HEK293 (cell line): ENCODE measurements around the gene ANKRD23.

Experiments
- CTCF ChIA-PET: fragments of 350-600 bp; formaldehyde crosslinking; extraction: SDS; loops from one replicate; lab custom pipeline; 2021; ENCODE audit warnings: antibody characterized with exemption; lab: Yijun Ruan, JAX
- POLR2A ChIA-PET: fragments of 300-600 bp; formaldehyde crosslinking; extraction: SDS; loops from one replicate; lab custom pipeline; 2020; ENCODE audit warnings: antibody characterized with exemption, inconsistent platforms; lab: Yijun Ruan, JAX
- H3K27ac ChIP-seq: fragments of 200-500 bp; sonication (Bioruptor generic); 2 replicates; pipeline ENCODE4 v1.5.1; 2014; ENCODE audit warnings: low read depth, low read length, control low read depth, inconsistent platforms; ENCODE audit errors: extremely low read depth
- H3K36me3 ChIP-seq, 2 experiments: fragments of 200-500 bp in 1 of 2; sonication (Bioruptor generic) in 1 of 2; 1 replicate in 1 of 2; 2 replicates in 1 of 2; pipeline ENCODE4 v1.5.1; 2014 to 2017; ENCODE audit warnings: inconsistent platforms in 2 of 2, low read length in 2 of 2; ENCODE audit not compliant: control insufficient read depth in 2 of 2, insufficient read depth in 1 of 2
- H3K4me1 ChIP-seq: fragments of 200-500 bp; sonication (Bioruptor generic); 2 replicates; pipeline ENCODE4 v1.5.1; 2014; ENCODE audit warnings: mild to moderate bottlenecking, low read length, inconsistent platforms; ENCODE audit not compliant: control insufficient read depth, insufficient read depth
- H3K4me3 ChIP-seq: 2 replicates; pipeline ENCODE4 v1.5.1; 2011; ENCODE audit warnings: low read depth, mild to moderate bottlenecking, control low read depth, low read length, moderate library complexity
- H3K9me3 ChIP-seq: fragments of 200-500 bp; sonication (Bioruptor generic); 2 replicates; pipeline ENCODE4 v1.5.1; 2014; ENCODE audit warnings: low read depth, low read length, inconsistent platforms; ENCODE audit not compliant: control insufficient read depth, insufficient read depth
- HOXD13 ChIP-seq: sonication (generic); formaldehyde crosslinking; IDR thresholded peaks from 2 replicates; pipeline ENCODE4 v1.8.0; 2022; ENCODE audit warnings: missing genetic modification reagents, borderline replicate concordance
- RBAK ChIP-seq: fragments of 450-650 bp; formaldehyde crosslinking; IDR thresholded peaks from 2 replicates; pipeline ENCODE4 v1.5.1; 2016; ENCODE audit warnings: missing biosample characterization, missing genetic modification characterization
- SCRT2 ChIP-seq: fragments of 450-650 bp; formaldehyde crosslinking; IDR thresholded peaks from 2 replicates; pipeline ENCODE4 v1.5.1; 2016; ENCODE audit warnings: missing biosample characterization, missing genetic modification characterization
- YY1 ChIP-seq: fragments of 450-650 bp; formaldehyde crosslinking; IDR thresholded peaks from 2 replicates; pipeline ENCODE4 v1.5.1; 2018; ENCODE audit warnings: missing biosample characterization, missing genetic modification characterization
- ZBTB20 ChIP-seq: fragments of 450-650 bp; formaldehyde crosslinking; IDR thresholded peaks from 2 replicates; pipeline ENCODE4 v1.5.1; 2016; ENCODE audit warnings: missing biosample characterization, missing genetic modification characterization
- ZBTB48 ChIP-seq: fragments of 450-650 bp; formaldehyde crosslinking; IDR thresholded peaks from 2 replicates; pipeline ENCODE4 v1.5.1; 2016; ENCODE audit warnings: missing biosample characterization, missing genetic modification characterization
- ZEB2 ChIP-seq: fragments of 450-650 bp; formaldehyde crosslinking; IDR thresholded peaks from 2 replicates; pipeline ENCODE4 v1.5.1; 2016; ENCODE audit warnings: missing biosample characterization, missing genetic modification characterization
- ZNF211 ChIP-seq: fragments of 450-650 bp; formaldehyde crosslinking; IDR thresholded peaks from 2 replicates; pipeline ENCODE4 v1.5.1; 2016; ENCODE audit warnings: low read depth, missing biosample characterization, missing genetic modification characterization
- ZNF23 ChIP-seq: fragments of 450-650 bp; formaldehyde crosslinking; IDR thresholded peaks from 2 replicates; pipeline ENCODE4 v1.5.1; 2016; ENCODE audit warnings: missing biosample characterization, missing genetic modification characterization, borderline replicate concordance
- ZNF248 ChIP-seq: fragments of 450-650 bp; formaldehyde crosslinking; IDR thresholded peaks from 2 replicates; pipeline ENCODE4 v1.5.1; 2017; ENCODE audit warnings: missing biosample characterization, missing genetic modification characterization
- ZNF302 ChIP-seq: fragments of 450-650 bp; formaldehyde crosslinking; IDR thresholded peaks from 2 replicates; pipeline ENCODE4 v1.5.1; 2016; ENCODE audit warnings: missing biosample characterization, missing genetic modification characterization, low read depth
- ZNF311 ChIP-seq: fragments of 450-650 bp; formaldehyde crosslinking; IDR thresholded peaks from 2 replicates; pipeline ENCODE4 v1.5.1; 2017; ENCODE audit warnings: missing biosample characterization, missing genetic modification characterization, borderline replicate concordance
- ZNF341 ChIP-seq: fragments of 450-650 bp; formaldehyde crosslinking; IDR thresholded peaks from 2 replicates; pipeline ENCODE4; 2016; ENCODE audit warnings: low read depth, missing biosample characterization, missing genetic modification characterization
- ZNF391 ChIP-seq: fragments of 450-650 bp; formaldehyde crosslinking; IDR thresholded peaks from 2 replicates; pipeline ENCODE4 v1.5.1; 2016; ENCODE audit warnings: low read depth, missing biosample characterization, missing genetic modification characterization, borderline replicate concordance
- ZNF416 ChIP-seq: fragments of 450-650 bp; formaldehyde crosslinking; IDR thresholded peaks from 2 replicates; pipeline ENCODE4 v1.5.1; 2016; ENCODE audit warnings: missing biosample characterization, missing genetic modification characterization
- ZNF548 ChIP-seq: fragments of 450-650 bp; formaldehyde crosslinking; IDR thresholded peaks from 2 replicates; pipeline ENCODE4 v1.5.1; 2016; ENCODE audit warnings: missing biosample characterization, missing genetic modification characterization
- ZNF571 ChIP-seq: fragments of 450-650 bp; formaldehyde crosslinking; IDR thresholded peaks from 2 replicates; pipeline ENCODE4 v1.5.0; 2017; ENCODE audit warnings: missing biosample characterization, missing genetic modification characterization
- ZNF585B ChIP-seq: fragments of 450-650 bp; formaldehyde crosslinking; IDR thresholded peaks from 2 replicates; pipeline ENCODE4 v1.5.1; 2016; ENCODE audit warnings: missing biosample characterization, missing genetic modification characterization
- ZNF623 ChIP-seq: fragments of 450-650 bp; formaldehyde crosslinking; IDR thresholded peaks from 2 replicates; pipeline ENCODE4 v1.5.1; 2016; ENCODE audit warnings: missing biosample characterization, missing genetic modification characterization
- ZNF645 ChIP-seq: fragments of 450-650 bp; formaldehyde crosslinking; IDR thresholded peaks from 2 replicates; pipeline ENCODE4; 2016; ENCODE audit warnings: missing biosample characterization, missing genetic modification characterization
- ZNF776 ChIP-seq: fragments of 450-650 bp; formaldehyde crosslinking; IDR thresholded peaks from 2 replicates; pipeline ENCODE4 v1.5.0; 2017; ENCODE audit warnings: missing biosample characterization, missing genetic modification characterization, borderline replicate concordance
- ZNF777 ChIP-seq: fragments of 450-650 bp; formaldehyde crosslinking; IDR thresholded peaks from 2 replicates; pipeline ENCODE4 v1.5.1; 2017; ENCODE audit warnings: missing biosample characterization, missing genetic modification characterization, borderline replicate concordance
- ZSCAN30 ChIP-seq: fragments of 450-650 bp; IDR thresholded peaks from 2 replicates; pipeline ENCODE4 v1.5.1; 2018; ENCODE audit warnings: missing biosample characterization, mild to moderate bottlenecking, missing genetic modification characterization, moderate library complexity
- ZXDB ChIP-seq: fragments of 450-650 bp; formaldehyde crosslinking; IDR thresholded peaks from 2 replicates; pipeline ENCODE4 v1.5.1; 2016; ENCODE audit warnings: missing biosample characterization, missing genetic modification characterization
- TF ChIP-seq, protein P1 (sequence below): fragments of 450-650 bp; formaldehyde crosslinking; IDR thresholded peaks from 2 replicates; pipeline ENCODE4 v1.5.1; 2017; ENCODE audit warnings: missing biosample characterization, missing genetic modification characterization

Gene ANKRD23

DNA sequence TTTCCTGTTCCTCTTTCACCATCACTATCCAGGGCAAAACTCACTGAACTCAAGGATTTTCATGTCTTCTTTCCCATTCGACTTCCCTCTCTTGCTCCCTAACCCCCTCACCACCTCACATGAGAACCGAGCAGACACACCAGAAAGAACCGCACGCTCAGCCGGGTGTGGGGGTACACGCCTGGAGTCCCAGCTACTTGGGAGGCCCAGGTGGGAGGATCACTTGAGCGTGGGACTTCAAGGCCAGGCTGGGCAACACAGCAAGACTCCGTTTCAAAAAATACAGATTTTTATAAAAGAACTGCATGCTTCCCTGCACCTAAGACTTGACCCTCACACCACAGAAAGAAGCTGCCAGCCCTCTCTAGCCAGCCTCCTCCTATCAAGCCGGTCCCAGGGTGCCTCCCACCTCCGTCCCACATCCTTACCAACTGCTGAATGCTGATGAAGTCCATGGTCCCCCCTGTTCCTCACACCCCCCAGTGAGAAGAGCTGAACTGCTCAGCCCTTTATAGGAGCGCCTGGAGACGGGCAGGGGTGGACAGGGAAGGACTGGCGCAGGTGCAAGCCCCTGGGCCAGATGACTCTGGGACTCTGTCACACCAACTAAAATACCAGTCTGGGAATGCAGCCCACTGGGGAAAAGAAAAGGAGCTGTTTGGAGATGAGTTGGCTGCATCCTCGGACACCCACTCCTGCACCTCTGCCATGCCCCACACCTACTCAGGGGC lies at the start of gene ANKRD23:
ANKRD23 (minus strand) TSS at position 484 of the 731 bp plus-strand sequence; CDS start at position 455, 29 bp downstream.
- no peak within 1 kb of the TSS for H3K4me3 ChIP-seq
- TF ChIP-seq ZNF777 = no peak
- TF ChIP-seq ZXDB (tag by site-specific recombination) = no peak
- TF ChIP-seq ZNF391 (tag by site-specific recombination) = no peak
- TF ChIP-seq ZNF248 (tag by site-specific recombination) = no peak
- no peak for TF ChIP-seq ZNF302
- no peak for TF ChIP-seq ZNF645
- TF ChIP-seq ZEB2 (tag by site-specific recombination) = no peak
- TF ChIP-seq RBAK = no peak
- TF ChIP-seq ZBTB20 = no peak
- no peak for TF ChIP-seq YY1 (tag by site-specific recombination)
- no peak for TF ChIP-seq ZNF416
- TF ChIP-seq ZNF776 = no peak
- TF ChIP-seq ZNF311 (tag by site-specific recombination) = no peak
- TF ChIP-seq ZNF341 = no peak
- no peak for TF ChIP-seq HOXD13 (CRISPR knock-in tag)
- no peaks in the 10 kb centered on the region for H3K4me1 ChIP-seq
- CTCF ChIA-PET = interaction anchor here (0.5 to 2.1 kb wide), 6 partner anchors 13 to 850 kb away, joined by 3 to 5 read pairs (median 4); partner anchors contain the start of genes ANKRD36 and ANKRD39
- peaks cover 8 to 45% of the 10 kb centered on the region in 2 experiments for H3K36me3 ChIP-seq
- H3K9me3 ChIP-seq = no peaks in the 10 kb centered on the region
- no peak within 1 kb of the TSS for H3K27ac ChIP-seq
- POLR2A ChIA-PET = interaction anchor here (0.9 to 2.3 kb wide), 2 partner anchors 14 to 28 kb away, joined by 4 to 11 read pairs; partner anchors contain the start of genes ANKRD39 and CNNM3

GRCh38 chr2:96891591-96892333 lies 47.9 kb upstream of the ANKRD23 start:
- no peak overlapping the region for H3K27ac ChIP-seq
- ChIA-PET CTCF (interaction anchor here (0.7 to 1.5 kb wide), 4 partner anchors 21 to 59 kb away, joined by 3 to 5 read pairs (median 4); partner anchors contain the start of gene ANKRD39), POLR2A (no interaction called here)
- H3K36me3 ChIP-seq = no peaks in the 10 kb centered on the region
- TF ChIP-seq ZNF585B (tag by site-specific recombination) = no peak
- TF ChIP-seq ZNF548 (tag by site-specific recombination) = no peak
- TF ChIP-seq, protein P1, sequence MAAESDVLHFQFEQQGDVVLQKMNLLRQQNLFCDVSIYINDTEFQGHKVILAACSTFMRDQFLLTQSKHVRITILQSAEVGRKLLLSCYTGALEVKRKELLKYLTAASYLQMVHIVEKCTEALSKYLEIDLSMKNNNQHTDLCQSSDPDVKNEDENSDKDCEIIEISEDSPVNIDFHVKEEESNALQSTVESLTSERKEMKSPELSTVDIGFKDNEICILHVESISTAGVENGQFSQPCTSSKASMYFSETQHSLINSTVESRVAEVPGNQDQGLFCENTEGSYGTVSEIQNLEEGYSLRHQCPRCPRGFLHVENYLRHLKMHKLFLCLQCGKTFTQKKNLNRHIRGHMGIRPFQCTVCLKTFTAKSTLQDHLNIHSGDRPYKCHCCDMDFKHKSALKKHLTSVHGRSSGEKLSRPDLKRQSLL = no peak
- TF ChIP-seq ZNF211 (tag by site-specific recombination) = no peak
- TF ChIP-seq ZNF571 (tag by site-specific recombination) = no peak
- TF ChIP-seq ZNF623 (tag by site-specific recombination) = no peak
- no peak for TF ChIP-seq ZSCAN30 (tag by site-specific recombination)
- no peak for TF ChIP-seq ZNF23 (tag by site-specific recombination)
- TF ChIP-seq SCRT2 (tag by site-specific recombination) = no peak
- no peak for TF ChIP-seq ZBTB48
- no peaks in the 10 kb centered on the region for H3K9me3 ChIP-seq
- H3K4me1 ChIP-seq = no peaks in the 10 kb centered on the region
- no peak overlapping the region for H3K4me3 ChIP-seq
